CD8-positive, alpha-beta memory T cell (primary cell): Measurements from ENCODE around the gene TOB1. TPM values are rescaled to one million over a fixed set of nuclear protein-coding genes. Genes with fewer than 3 reads are reported as not detected.
A peak's percentile ranks its signal among the peaks of the same experiment; 100 is the strongest.

Source experiments
- CTCF ChIA-PET: fragments of 350-600 bp; sonication (Branson Sonifier 250); formaldehyde crosslinking; loops from one replicate; lab custom pipeline; 2021; ENCODE audit warnings: antibody characterized with exemption; lab: Charles Lee
- POLR2A ChIA-PET: fragments of 350-600 bp; sonication (Branson Sonifier 250); formaldehyde crosslinking; loops from one replicate; lab custom pipeline; 2021; ENCODE audit warnings: antibody characterized with exemption; lab: Charles Lee
- DNase-seq, 5 donors: peaks; one replicate each; pipeline versions ENCODE4 v3.0.0 to v3.0.0-alpha.2; 2020 to 2022; ENCODE audit warnings: mixed read lengths in 1 of 5
- H3K27ac ChIP-seq: one replicate; pipeline ENCODE4 v1.7.0; 2013; ENCODE audit warnings: low read depth, mild to moderate bottlenecking, low read length, moderate library complexity
- H3K27me3 ChIP-seq: 2 replicates; pipeline ENCODE4 v1.7.0; 2013; ENCODE audit warnings: low read length, mild to moderate bottlenecking; ENCODE audit not compliant: insufficient read depth, poor library complexity, severe bottlenecking
- H3K36me3 ChIP-seq: 2 replicates; pipeline ENCODE4 v1.7.0; 2013; ENCODE audit warnings: mild to moderate bottlenecking, low read length, moderate library complexity; ENCODE audit not compliant: insufficient read depth
- H3K4me1 ChIP-seq: 2 replicates; pipeline ENCODE4 v1.7.0; 2013; ENCODE audit warnings: mild to moderate bottlenecking, low read length, moderate library complexity; ENCODE audit not compliant: insufficient read depth
- H3K4me3 ChIP-seq: 2 replicates; pipeline ENCODE4 v1.7.0; 2013; ENCODE audit warnings: mild to moderate bottlenecking, low read length
- H3K9me3 ChIP-seq: 2 replicates; pipeline ENCODE4 v1.7.0; 2013; ENCODE audit warnings: mild to moderate bottlenecking, low read length
- H3K27ac Mint-ChIP-seq, 8 donors: one replicate each; pipeline ENCODE4 v1.8.0; 2020 to 2021; ENCODE audit warnings: mixed read lengths in 8 of 8, mild to moderate bottlenecking in 6 of 8, inconsistent platforms in 3 of 8, moderate library complexity in 3 of 8
- H3K27me3 Mint-ChIP-seq, 2 donors: one replicate each; pipeline ENCODE4 v1.8.0; 2020 to 2021; ENCODE audit warnings: mixed read lengths in 2 of 2, mild to moderate bottlenecking in 1 of 2, moderate library complexity in 1 of 2
- H3K36me3 Mint-ChIP-seq, 3 donors: one replicate each; pipeline ENCODE4 v1.8.0; 2020 to 2021; ENCODE audit warnings: mixed read lengths in 3 of 3, inconsistent platforms in 1 of 3, mild to moderate bottlenecking in 1 of 3
- H3K4me1 Mint-ChIP-seq, 3 donors: one replicate each; pipeline ENCODE4 v1.8.0; 2020 to 2021; ENCODE audit warnings: mixed read lengths in 3 of 3, inconsistent platforms in 1 of 3, mild to moderate bottlenecking in 1 of 3
- H3K4me3 Mint-ChIP-seq, 7 donors: one replicate each; pipeline ENCODE4 v1.8.0; 2020 to 2021; ENCODE audit warnings: mixed read lengths in 7 of 7, mild to moderate bottlenecking in 6 of 7, moderate library complexity in 4 of 7, inconsistent platforms in 2 of 7
- H3K9me3 Mint-ChIP-seq, 5 donors: one replicate each; pipeline ENCODE4 v1.8.0; 2020 to 2022; ENCODE audit warnings: mixed read lengths in 5 of 5, mild to moderate bottlenecking in 3 of 5, moderate library complexity in 2 of 5, inconsistent platforms in 1 of 5
- polyA plus RNA-seq: library from polyadenylated mRNA; unstranded; fragments of 300-500 nt; fragmentation: Illumina TruSeq; gene quantifications from one replicate; pipeline ENCODE4 v1.2.3, GENCODE V29; 2021
- total RNA-seq, 2 experiments: library from RNA; stranded (reverse); gene quantifications; one replicate each; pipeline ENCODE4 v1.2.3, GENCODE V29; 2021

Gene TOB1
- total and polyA plus RNA-seq, 3 experiments from 2014 or later = 32.6 to 53.4 (median 34.5) TPM

- CTCF ChIA-PET = no interaction called here
- POLR2A ChIA-PET = interaction anchor here (0.5 kb wide), 1 partner anchor 44 kb away, joined by 6 read pairs; no protein-coding TSS in a partner anchor
Measured at GRCh38 chr17:50824429-50824828, 41.7 kb downstream of the TOB1 start.

GRCh38 chr17:50822550-50822949, 43.6 kb downstream of the TOB1 start:
- ChIA-PET CTCF (interaction anchor here (1.4 kb wide), 1 partner anchor 133 kb away, joined by 3 read pairs; no protein-coding TSS in a partner anchor), POLR2A (no interaction called here)
- H3K4me3 Mint-ChIP-seq = no peak overlapping the region
- H3K27me3 Mint-ChIP-seq = peaks cover 3 to 25% of the 10 kb centered on the region in 2 donors
- peaks cover 0 to 3% (median under 1%) of the 10 kb centered on the region in 3 donors for H3K4me1 Mint-ChIP-seq
- no peaks in the 10 kb centered on the region for H3K4me1 ChIP-seq
- H3K27me3 ChIP-seq = no peaks in the 10 kb centered on the region
- DNase-seq = no peak
- H3K27ac ChIP-seq = no peak overlapping the region
- H3K4me3 ChIP-seq = no peak overlapping the region
- H3K9me3 ChIP-seq = no peaks in the 10 kb centered on the region
- no peaks in the 10 kb centered on the region for H3K9me3 Mint-ChIP-seq
- H3K27ac Mint-ChIP-seq = no peak overlapping the region
- no peaks in the 10 kb centered on the region for H3K36me3 ChIP-seq
- peaks cover 0 to 5% (median 0%) of the 10 kb centered on the region in 3 donors for H3K36me3 Mint-ChIP-seq

More at GRCh38 chr17:50824429-50824828, 41.7 kb downstream of the TOB1 start:
- H3K27ac ChIP-seq = no peak overlapping the region
- no peaks in the 10 kb centered on the region for H3K9me3 Mint-ChIP-seq
- no peaks in the 10 kb centered on the region for H3K27me3 ChIP-seq
- H3K9me3 ChIP-seq = no peaks in the 10 kb centered on the region
- no peaks in the 10 kb centered on the region for H3K4me1 ChIP-seq
- no peak for DNase-seq
- no peaks in the 10 kb centered on the region for H3K4me1 Mint-ChIP-seq
- peaks cover 2 to 26% of the 10 kb centered on the region in 2 donors for H3K27me3 Mint-ChIP-seq
- H3K4me3 Mint-ChIP-seq = no peak overlapping the region
- H3K27ac Mint-ChIP-seq = no peak overlapping the region
- H3K36me3 Mint-ChIP-seq = peaks cover 0 to 5% (median 0%) of the 10 kb centered on the region in 3 donors
- H3K36me3 ChIP-seq = no peaks in the 10 kb centered on the region
- H3K4me3 ChIP-seq = no peak overlapping the region

GRCh38 chr17:50820651-50821050, 45.5 kb downstream of the TOB1 start:
- Histone ChIP-seq H3K4me3 (no peak overlapping the region), H3K27ac (no peak overlapping the region), H3K27me3 (no peaks in the 10 kb centered on the region), H3K4me1 (peaks cover 7% of the 10 kb centered on the region), H3K36me3 (no peaks in the 10 kb centered on the region), H3K9me3 (no peaks in the 10 kb centered on the region)
- Mint-ChIP-seq H3K4me1 (peaks cover 3 to 8% (median 5%) of the 10 kb centered on the region in 3 donors), H3K9me3 (no peaks in the 10 kb centered on the region), H3K27me3 (peaks cover 8 to 36% of the 10 kb centered on the region in 2 donors), H3K36me3 (peaks cover 0 to 5% (median 0%) of the 10 kb centered on the region in 3 donors), H3K27ac (no peak overlapping the region), H3K4me3 (no peak overlapping the region)
- CTCF ChIA-PET = no interaction called here
- POLR2A ChIA-PET = no interaction called here
- no peak for DNase-seq

GRCh38 chr17:50818921-50819657, 47.1 kb downstream of the TOB1 start:
- peaks cover 7% of the 10 kb centered on the region for H3K4me1 ChIP-seq
- POLR2A ChIA-PET = no interaction called here
- CTCF ChIA-PET = interaction anchor here (2.5 to 2.7 kb wide), 2 partner anchors 11 to 12 kb away, joined by 8 to 9 read pairs; no protein-coding TSS in a partner anchor

DNA sequence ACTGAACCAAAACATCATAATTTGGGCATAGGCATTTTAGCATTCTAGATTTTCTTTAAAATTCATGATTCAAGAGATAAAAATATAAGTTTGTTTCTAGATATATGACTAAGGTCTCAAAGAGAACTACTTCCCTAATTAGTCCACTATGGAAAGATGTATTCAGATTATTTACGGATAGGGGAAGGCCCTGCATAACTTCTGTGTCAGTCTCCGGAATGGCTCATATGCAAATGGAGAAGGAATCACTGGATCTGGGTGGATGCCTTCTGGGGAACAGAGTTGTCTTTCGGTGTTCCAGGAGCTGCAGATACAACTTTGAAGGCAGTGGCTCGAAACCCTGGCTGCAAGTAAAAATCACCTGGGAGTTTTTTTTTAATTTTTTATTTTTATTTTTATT, 47.9 kb downstream of the TOB1 start:
- Histone ChIP-seq H3K27ac (no peak overlapping the region), H3K27me3 (no peaks in the 10 kb centered on the region), H3K9me3 (no peaks in the 10 kb centered on the region), H3K4me3 (no peak overlapping the region), H3K4me1 (peaks cover 7% of the 10 kb centered on the region), H3K36me3 (no peaks in the 10 kb centered on the region)
- peaks cover 3 to 8% (median 5%) of the 10 kb centered on the region in 3 donors for H3K4me1 Mint-ChIP-seq
- H3K36me3 Mint-ChIP-seq = no peaks in the 10 kb centered on the region
- H3K9me3 Mint-ChIP-seq = no peaks in the 10 kb centered on the region
- POLR2A ChIA-PET = no interaction called here
- H3K4me3 Mint-ChIP-seq = no peak overlapping the region
- DNase-seq = no peak
- peak overlapping the region in 1 of 8 donors; percentile 7 for H3K27ac Mint-ChIP-seq
- peaks cover 10 to 41% of the 10 kb centered on the region in 2 donors for H3K27me3 Mint-ChIP-seq
- CTCF ChIA-PET = interaction anchor here (1.9 to 2.7 kb wide), 3 partner anchors 11 to 135 kb away, joined by 6 to 9 read pairs (median 8); no protein-coding TSS in a partner anchor

More at GRCh38 chr17:50818921-50819657, 47.1 kb downstream of the TOB1 start:
- Histone ChIP-seq H3K4me3 (no peak overlapping the region), H3K27ac (no peak overlapping the region), H3K36me3 (no peaks in the 10 kb centered on the region), H3K9me3 (no peaks in the 10 kb centered on the region), H3K27me3 (no peaks in the 10 kb centered on the region)
- no peak for DNase-seq
- H3K27me3 Mint-ChIP-seq = peaks cover 8 to 37% of the 10 kb centered on the region in 2 donors
- H3K9me3 Mint-ChIP-seq = no peaks in the 10 kb centered on the region
- peaks cover 3 to 8% (median 5%) of the 10 kb centered on the region in 3 donors for H3K4me1 Mint-ChIP-seq
- H3K4me3 Mint-ChIP-seq = no peak overlapping the region
- H3K36me3 Mint-ChIP-seq = peaks cover 0 to 5% (median 0%) of the 10 kb centered on the region in 3 donors
- H3K27ac Mint-ChIP-seq = no peak overlapping the region

- ChIA-PET POLR2A (no interaction called here), CTCF (interaction anchor here (1.0 to 2.7 kb wide), 7 partner anchors 11 to 136 kb away, joined by 3 to 9 read pairs (median 6); no protein-coding TSS in a partner anchor)
- peak overlapping the region in 1 of 8 donors; percentile 7 for H3K27ac Mint-ChIP-seq
- peaks cover 7% of the 10 kb centered on the region for H3K4me1 ChIP-seq
- peaks cover 10 to 43% of the 10 kb centered on the region in 2 donors for H3K27me3 Mint-ChIP-seq
- no peaks in the 10 kb centered on the region for H3K9me3 ChIP-seq
- peaks cover 3 to 8% (median 5%) of the 10 kb centered on the region in 3 donors for H3K4me1 Mint-ChIP-seq
- DNase-seq = no peak
- no peak overlapping the region for H3K4me3 ChIP-seq
- H3K9me3 Mint-ChIP-seq = no peaks in the 10 kb centered on the region
- H3K36me3 ChIP-seq = no peaks in the 10 kb centered on the region
- no peak overlapping the region for H3K27ac ChIP-seq
- no peaks in the 10 kb centered on the region for H3K36me3 Mint-ChIP-seq
- H3K4me3 Mint-ChIP-seq = no peak overlapping the region
- no peaks in the 10 kb centered on the region for H3K27me3 ChIP-seq
Measured at GRCh38 chr17:50817838-50818237, 48.3 kb downstream of the TOB1 start.

- Histone ChIP-seq H3K27ac (no peak overlapping the region), H3K4me1 (peaks cover 7% of the 10 kb centered on the region), H3K4me3 (no peak overlapping the region), H3K9me3 (no peaks in the 10 kb centered on the region), H3K27me3 (no peaks in the 10 kb centered on the region), H3K36me3 (no peaks in the 10 kb centered on the region)
- Mint-ChIP-seq H3K36me3 (no peaks in the 10 kb centered on the region), H3K4me3 (peak overlapping the region in 2 of 7 donors; percentile 28 to 30), H3K27ac (no peak overlapping the region), H3K9me3 (no peaks in the 10 kb centered on the region), H3K27me3 (peaks cover 10 to 43% of the 10 kb centered on the region in 2 donors), H3K4me1 (peaks cover 3 to 8% (median 5%) of the 10 kb centered on the region in 3 donors)
- ChIA-PET POLR2A (no interaction called here), CTCF (interaction anchor here (0.8 to 2.7 kb wide), 12 partner anchors 10 to 139 kb away, joined by 3 to 9 read pairs (median 4); partner anchors contain the start of gene TOB1)
- peak; percentile 28 to 63 (median 48) for DNase-seq
Measured at GRCh38 chr17:50816771-50817751, 49.1 kb downstream of the TOB1 start.
